Activated CD8-positive, alpha-beta memory T cell treated with anti-CD3 and anti-CD28 coated beads, Interleukin-2, amount 50 U/mL, for 48 hours (primary cell): Measurements from ENCODE around the gene GNPTAB.

ENCODE experiments used
- DNase-seq: peaks from one replicate; pipeline ENCODE4 v3.0.0-alpha.2; 2020

Gene GNPTAB

GRCh38 chr12:101729842-101730241, 100.9 kb downstream of the GNPTAB start:
- DNase-seq: no peak

- no peak for DNase-seq
Measured at GRCh38 chr12:101727098-101727497, 103.7 kb downstream of the GNPTAB start.

- DNase-seq: no peak
Measured at GRCh38 chr12:101722392-101722791, 108.4 kb downstream of the GNPTAB start.

GRCh38 chr12:101720118-101720517, 110.6 kb downstream of the GNPTAB start:
- no peak for DNase-seq

GRCh38 chr12:101719566-101719965, 111.2 kb downstream of the GNPTAB start:
- DNase-seq: no peak

- no peak for DNase-seq
Measured at GRCh38 chr12:101714877-101715444, 115.8 kb downstream of the GNPTAB start.

- DNase-seq: no peak
Measured at GRCh38 chr12:101713930-101714329, 116.8 kb downstream of the GNPTAB start.

- no peak for DNase-seq
Measured at GRCh38 chr12:101713059-101713682, 117.6 kb downstream of the GNPTAB start.

GRCh38 chr12:101710288-101710687, 120.5 kb downstream of the GNPTAB start:
- no peak for DNase-seq

GRCh38 chr12:101707131-101707782, 123.5 kb downstream of the GNPTAB start:
- DNase-seq: no peak

GRCh38 chr12:101706403-101706802, 124.4 kb downstream of the GNPTAB start:
- DNase-seq: no peak

- no peak for DNase-seq
Measured at GRCh38 chr12:101703487-101703886, 127.3 kb downstream of the GNPTAB start.

GRCh38 chr12:101700299-101700820, 130.4 kb downstream of the GNPTAB start:
- no peak for DNase-seq

- no peak for DNase-seq
Measured at GRCh38 chr12:101698800-101699347, 131.9 kb downstream of the GNPTAB start.

GRCh38 chr12:101697930-101698799, 132.6 kb downstream of the GNPTAB start:
- peak; percentile 69 for DNase-seq

GRCh38 chr12:101697197-101697929, 133.4 kb downstream of the GNPTAB start, which contains the start of gene CHPT1:
TSS of gene CHPT1 (plus strand) at chr12:101697640. CDS start at chr12:101697862, 222 bp downstream.
- peak; percentile 82 for DNase-seq

GRCh38 chr12:101696251-101697196, 134.2 kb downstream of the GNPTAB start:
- DNase-seq: peak; percentile 54

GRCh38 chr12:101695706-101696105, 135.1 kb downstream of the GNPTAB start:
- DNase-seq: no peak
